Measurements from ENCODE around the gene CPNE5.

CPNE5 gene

DNA sequence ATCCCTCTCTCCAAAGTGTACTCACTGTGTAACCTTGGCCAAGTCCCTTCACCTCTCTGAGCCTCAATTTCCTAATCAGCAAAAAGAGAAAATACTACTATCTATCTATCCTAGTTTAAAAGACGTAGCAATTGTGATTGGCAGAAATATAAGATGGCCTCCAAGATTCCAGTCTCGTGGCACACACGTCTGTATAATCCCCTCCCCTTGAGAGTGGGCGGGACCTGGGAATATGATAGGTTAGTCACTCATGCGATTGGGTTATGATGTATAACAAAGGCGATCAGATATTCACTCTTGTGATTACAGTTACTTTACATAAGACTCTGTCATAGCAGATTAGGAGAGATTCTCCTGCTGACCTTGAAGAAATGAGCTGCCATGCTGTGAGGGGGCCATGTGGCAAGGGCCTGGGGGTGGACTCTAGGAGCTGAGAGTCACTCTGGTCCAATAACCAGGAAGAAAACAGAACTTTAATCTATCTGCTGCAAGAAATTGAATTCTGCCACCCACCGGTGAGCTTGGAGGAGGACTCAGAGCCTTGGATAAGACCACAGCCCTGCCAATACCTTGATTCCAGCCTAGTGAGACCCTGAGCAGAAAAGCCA is 6.0 kb downstream of the CPNE5 start:
- no peak for DNase-seq

DNA sequence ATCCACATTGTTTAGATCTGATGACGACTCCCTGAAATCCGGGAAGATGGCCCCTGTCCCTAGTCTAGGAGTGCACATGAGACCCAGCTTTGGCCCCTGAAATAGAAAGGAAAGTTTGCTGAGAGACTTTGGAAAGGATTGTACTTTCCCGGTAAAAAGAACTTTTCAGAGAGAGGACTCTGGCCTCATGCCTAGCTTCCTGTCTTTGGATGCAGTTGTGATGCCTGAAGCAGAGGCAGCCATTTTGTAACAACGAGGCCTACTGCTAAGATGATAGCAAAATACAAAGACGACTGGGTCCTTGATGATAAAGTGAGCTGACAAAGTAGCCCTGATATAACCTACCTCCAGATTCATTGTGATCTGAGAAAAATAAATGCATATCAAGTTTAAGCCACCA is 6.9 kb downstream of the CPNE5 start:
- no peak for DNase-seq

DNA sequence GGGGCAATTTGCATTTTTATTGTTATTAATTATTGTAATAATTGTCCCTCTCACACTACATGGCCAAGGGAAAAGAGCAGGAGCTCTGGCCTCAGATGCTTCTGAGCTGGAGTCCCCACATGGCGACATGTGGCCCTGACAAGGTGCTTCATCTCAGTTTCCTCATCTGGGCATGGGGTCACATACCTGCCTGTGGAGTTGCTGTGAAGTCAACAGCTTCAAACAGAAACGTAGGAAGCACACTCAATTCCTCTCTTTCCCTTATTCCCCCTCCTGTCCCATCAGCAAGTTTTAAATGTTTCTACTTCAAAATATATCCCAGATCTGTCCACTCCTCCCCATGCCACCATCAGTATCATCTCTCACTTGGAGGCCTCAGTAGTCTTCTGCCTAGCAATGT is 8.7 kb downstream of the CPNE5 start:
- DNase-seq, result no peak

GRCh38 chr6:36829919-36830544 is 9.2 kb downstream of the CPNE5 start:
- DNase-seq, result no peak

DNA sequence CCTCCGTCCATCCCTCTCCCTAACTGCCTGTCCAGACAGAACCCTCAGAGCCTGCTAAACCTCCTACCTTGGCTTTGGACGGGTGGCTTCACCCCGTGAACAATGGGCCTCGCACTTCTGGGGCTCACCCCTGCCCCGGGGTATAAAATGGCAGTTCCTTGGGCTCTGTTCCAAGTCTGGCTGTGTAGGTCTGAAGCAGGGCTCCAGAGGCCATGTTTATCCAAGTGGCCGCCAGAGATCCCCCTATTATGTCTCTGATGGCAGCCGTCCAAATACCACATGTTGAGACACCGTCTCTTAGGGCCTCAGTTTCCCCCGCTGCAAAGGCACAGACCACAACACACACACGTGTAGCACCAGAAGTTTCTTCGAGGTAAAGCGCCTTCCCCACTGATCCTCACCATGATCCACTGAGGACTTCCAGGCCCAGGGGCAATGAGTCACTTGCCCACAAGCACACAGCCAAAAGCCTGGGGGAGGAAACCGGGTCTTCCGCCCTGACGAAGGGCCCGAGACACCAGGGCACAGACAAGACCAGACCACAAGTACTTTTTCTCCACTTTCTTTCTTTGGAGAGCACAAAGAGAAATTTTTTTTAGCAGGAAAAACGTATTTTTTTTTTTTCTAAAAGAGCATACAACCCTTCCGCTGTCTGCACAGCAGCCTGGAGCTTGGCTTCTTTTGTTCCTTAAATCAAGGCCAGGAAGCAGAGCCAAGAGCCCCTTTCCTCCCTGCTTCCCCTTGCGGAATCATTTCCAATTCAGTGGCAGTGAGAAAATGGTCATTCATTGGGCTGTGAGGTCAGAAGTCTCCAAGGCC is 11.8 kb downstream of the CPNE5 start:
- DNase-seq, result peak; percentile 39

GRCh38 chr6:36826520-36827227 is 12.6 kb downstream of the CPNE5 start:
- DNase-seq, result no peak

GRCh38 chr6:36825994-36826393 is 13.2 kb downstream of the CPNE5 start:
- DNase-seq, result no peak

DNA sequence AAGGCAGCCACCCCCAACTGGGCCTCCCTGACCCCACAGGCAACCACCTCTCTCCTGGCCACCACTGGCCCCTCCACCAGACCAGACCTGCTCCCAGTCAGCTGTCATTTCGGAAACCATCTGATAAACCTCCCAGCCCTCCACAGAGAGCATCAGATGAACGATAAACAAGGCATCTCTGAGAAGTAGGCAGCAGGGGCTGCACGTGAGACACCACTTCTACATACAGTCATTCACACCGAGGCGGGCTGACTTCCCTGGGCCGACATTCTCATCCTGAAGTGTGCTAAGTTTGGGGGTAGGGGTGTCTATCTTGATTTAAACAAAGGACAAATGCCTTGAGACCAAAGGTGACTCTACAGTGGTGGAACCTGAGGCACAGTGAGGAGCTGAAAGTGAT is 13.8 kb downstream of the CPNE5 start:
- no peak for DNase-seq

GRCh38 chr6:36824253-36824652 is 15.0 kb downstream of the CPNE5 start:
- DNase-seq, result no peak

DNA sequence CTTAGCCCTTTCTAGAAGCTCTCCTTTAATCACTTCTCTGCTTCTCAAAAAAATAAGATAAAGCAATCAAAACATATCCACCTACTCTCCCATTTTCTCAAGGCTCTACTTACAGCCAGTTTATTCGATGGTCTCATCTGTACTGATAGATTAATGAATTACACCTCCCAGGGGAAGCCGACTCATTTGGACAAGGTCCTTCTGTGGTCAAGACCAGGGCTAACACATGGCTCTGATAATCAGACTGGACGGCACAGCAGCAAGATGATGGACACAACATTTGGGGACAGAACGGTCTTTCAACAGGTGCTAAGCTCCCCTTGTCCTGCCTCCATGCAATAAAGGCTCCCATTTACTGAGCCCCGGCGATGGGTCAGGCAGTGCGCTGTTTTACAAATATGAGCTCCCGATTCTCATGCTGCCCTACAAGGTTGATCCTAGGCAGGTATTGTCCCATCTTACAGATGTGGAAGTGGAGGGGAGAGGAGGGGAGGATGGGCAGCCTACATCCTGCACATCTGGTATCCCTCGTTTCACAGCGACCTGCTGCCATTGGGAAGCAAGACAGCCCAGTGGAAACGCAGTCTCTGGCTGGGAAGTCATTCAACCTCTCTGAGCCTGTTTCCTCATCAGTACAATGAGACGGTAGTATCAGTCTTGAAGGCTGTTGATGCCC is 15.7 kb downstream of the CPNE5 start:
- DNase-seq, result no peak

DNA sequence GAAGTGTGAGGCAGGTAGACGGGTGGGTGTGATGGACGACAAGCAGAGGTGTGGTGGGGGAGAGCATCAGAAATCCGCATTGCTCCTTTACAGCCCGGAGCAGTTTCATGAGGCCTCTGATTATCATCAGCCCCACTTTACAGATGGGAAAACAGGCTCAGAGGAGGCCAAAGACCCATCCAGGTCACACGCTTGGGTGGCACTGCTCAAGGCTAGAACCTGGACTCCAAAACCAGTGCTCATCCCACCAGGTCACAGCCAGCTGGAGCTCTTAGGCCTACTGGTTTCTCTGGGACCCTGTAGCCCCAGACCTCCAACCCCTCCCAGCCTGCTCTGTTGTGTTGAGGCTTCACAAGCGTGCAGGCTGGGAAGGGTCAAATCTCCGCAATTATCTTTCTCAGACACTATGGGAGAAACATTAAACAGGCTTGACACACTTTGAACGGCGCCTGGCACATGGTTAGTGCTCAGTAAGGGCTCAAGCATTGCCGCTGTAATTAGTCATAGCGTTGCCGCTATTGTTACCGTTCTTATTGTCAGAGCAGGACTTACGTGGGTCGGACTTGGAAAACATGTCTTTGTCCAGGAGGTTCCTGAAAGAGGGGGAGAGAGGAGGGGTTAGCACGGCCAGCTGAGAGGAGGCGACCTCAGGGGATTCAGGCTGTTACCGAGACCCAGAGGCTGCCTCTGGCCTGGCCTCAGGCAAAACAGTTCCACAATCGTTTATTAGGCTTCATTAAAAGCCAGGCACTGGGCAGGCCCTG is 16.6 kb downstream of the CPNE5 start:
- no peak for DNase-seq

DNA sequence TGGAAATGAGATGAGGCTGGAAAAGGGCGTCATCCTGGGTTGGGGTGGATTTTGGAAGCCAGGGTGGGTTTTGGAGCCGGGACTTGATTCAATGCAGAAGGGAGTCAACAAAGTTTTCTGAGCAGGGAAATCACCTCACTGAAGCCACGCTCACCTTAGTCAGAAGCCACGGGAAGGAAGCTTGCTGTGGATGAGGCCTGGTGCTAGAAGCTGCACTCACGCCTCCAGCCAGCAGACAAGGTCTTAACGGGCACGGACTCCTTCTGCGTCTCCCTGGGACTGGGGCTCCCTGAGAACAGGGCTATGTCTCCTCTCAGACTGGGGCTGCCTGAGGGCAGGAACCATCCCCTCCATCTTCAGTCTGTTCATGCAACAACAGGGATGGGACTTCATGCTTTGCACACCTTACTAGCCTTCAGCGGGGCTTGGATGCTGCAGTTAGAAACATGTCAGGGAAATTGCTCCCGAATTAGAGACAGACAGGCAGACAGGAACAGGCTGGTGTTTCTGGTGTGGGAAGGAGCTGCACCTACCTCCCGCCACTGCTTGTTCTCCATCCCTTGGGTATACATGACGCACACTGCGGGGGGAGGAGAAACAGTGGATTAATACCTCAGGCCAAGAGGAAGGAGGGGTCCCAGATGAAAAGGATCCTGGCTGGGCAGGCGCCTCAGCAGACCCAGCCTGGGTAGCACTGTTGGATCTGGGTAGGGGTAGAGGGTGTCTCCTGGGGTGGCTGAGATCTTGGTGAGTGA is 17.5 kb downstream of the CPNE5 start:
- peak; percentile 10 for DNase-seq

DNA sequence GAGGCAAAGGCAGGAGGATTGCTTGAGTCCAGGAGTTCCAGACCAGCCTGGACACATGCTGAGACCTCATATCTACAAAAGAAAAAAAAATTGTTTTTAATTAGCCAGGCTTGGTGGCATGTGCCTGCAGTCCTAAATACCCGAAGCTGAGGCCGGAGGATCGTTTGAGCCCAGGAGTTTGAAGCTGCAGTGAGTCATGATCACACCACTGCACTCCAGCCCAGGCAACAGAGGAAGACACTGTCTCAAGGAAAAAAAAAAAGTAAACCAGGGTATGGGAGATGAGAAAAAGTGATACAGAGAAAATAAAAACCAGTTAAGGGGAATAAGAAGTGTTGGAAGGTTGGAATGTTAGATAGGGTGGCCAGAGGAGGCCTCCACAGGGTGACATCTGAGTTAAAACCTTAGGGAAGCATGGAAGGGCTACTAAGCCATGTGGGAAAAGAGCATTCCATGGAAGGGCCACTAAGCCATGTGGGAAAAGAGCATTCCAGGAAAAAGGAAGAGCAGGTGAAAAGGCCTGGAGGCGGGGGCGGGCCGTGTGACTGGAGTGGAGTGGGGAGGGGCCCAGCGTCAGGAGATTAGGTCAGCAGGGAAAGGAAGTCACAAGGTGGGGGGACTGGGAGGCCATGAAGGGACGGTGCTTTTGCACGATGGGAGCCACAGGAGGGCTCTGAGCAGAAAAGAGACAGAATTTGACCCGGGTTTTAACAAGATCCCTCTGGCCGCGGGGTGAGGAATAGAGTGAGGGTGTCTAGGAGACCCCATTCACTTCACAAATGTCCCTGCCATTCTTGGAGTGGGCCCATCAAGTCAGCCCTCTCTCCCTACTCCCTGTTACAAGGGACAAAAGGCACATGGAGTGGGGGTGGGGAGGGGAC is 18.3 kb downstream of the CPNE5 start:
- no peak for DNase-seq

DNA sequence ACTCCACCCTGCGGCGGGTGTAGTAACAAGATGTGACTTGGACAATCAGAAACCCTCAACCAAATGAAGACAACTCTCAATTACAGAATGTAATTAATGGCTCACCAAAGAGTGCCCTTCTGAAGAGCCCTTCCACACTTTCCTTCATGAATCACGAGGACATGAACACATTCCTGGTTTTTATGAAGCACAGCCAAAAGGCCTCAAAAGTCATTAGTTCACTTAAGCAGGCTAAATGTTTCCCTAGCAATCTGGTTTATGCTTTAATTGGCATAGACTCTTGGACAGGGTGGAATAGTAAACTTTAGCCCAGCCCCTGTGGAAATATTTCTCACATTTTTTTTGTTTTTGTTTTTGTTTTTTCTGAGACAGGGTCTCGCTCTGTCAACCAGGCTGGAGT is 20.5 kb downstream of the CPNE5 start:
- DNase-seq, result no peak

DNA sequence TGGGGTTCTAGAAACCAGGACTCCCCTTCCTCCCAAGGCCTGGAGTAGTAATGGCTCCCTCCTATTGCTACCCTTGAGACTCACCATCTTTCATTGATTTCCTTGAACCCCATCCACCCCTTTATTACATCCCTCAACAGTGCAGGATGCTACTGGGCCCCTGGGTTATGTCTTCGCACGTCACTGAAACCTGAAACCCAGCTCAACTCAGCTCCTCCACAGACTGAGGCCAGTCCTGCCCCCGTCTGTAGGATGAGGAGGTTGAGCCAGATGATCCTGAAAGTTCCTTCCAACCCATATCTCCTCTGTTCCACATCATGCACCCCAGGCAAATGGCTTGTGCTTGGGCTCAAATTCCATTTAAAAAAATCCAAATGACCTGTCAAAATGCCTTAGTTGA is 21.4 kb downstream of the CPNE5 start:
- no peak for DNase-seq

DNA sequence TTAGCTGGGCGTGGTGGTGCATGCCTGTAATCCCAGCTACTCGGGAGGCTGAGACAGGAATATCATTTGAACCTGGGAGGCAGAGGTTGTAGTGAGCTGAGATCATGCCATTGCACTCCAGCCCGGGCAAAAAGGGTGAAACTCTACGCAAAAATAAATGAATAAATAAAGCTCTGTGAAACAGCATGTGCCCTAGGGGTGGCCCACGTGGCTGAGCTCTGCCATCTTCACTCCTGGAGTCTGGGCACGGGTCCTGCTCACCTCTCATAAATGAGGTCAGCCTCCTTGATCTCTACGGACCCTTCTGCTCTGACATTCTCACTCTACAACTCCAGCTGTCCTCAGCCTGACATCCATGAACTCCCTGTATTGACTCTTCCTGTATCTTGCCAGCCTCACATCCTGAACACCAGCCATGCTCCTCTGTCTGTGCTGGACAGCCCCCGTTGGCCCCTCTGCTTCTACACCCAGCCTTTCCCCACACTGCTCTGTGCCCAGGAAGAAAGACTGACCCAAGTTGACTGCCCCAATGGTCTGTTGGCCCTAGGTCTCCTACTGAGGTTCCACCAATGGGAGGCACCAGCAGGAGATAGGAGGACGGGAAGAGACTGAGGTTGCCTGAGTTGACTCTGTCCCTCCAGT is 21.9 kb downstream of the CPNE5 start:
- DNase-seq, result no peak

GRCh38 chr6:36815962-36816735 is 23.1 kb downstream of the CPNE5 start:
- no peak for DNase-seq

DNA sequence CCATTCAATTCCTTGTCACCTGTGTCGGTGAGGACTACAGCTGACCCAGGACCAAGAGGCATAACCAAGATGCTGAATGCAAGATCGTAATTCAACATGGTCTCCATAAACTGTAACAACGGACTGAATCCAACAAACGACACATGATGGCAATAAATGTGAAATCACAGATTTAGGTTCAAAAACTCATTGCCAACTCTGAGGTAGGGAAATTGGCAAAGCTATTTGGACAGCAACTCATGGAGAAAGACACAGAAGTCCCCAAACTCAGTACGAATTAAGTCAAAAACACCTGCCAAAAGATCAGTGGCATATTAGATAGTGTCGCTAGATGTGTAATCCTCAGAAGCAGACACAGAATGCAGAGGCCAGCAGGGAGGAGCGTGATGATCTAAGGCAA is 25.0 kb downstream of the CPNE5 start:
- DNase-seq, result no peak

DNA sequence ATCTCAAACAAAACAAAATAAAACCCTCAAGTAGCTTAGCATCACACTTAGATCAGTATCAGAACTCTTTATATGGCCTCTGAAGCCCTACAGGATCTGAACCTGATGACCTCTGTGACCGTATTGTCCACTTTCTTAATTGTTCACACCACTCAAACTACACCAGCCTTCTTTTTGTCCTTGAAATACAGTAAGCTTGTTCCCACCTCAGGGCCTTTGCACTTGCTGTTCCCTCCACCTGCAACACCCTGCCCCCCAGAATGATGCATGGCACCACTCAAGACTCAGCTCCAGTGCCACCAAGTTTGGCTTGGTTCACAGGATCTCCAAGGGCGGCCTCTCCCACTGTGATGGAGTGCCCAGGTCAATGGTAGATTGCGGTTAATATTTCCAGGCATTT is 25.7 kb downstream of the CPNE5 start:
- DNase-seq, result no peak
